GM23338 (cell line): ENCODE results near the gene PIGZ. TPM values are rescaled to one million over a fixed set of nuclear protein-coding genes. Genes with fewer than 3 reads are reported as not detected.

Experiments used
- ATAC-seq: fragments of 200-7000 bp; cut with Tn5 transposase; 3 replicates; pipeline ENCODE4 v1.9.1; 2020
- DNase-seq: peaks from one replicate; pipeline ENCODE4 v3.0.0-alpha.2; 2015; ENCODE audit warnings: low spot score
- H2AFZ ChIP-seq: fragments of 200-600 bp; sonication (generic); 2 replicates; pipeline ENCODE4 v1.8.0; 2016; ENCODE audit warnings: antibody characterized with exemption, mild to moderate bottlenecking, moderate library complexity
- H3F3A ChIP-seq: fragments of 200-600 bp; sonication (generic); replicated peaks from 2 replicates; pipeline ENCODE4 v1.8.0; 2017; ENCODE audit warnings: antibody characterized with exemption, mixed run types, low read depth
- H3K27ac ChIP-seq: fragments of 200-600 bp; sonication (generic); 2 replicates; pipeline ENCODE4 v1.6.1; 2016; ENCODE audit warnings: low read depth
- H3K27me3 ChIP-seq: fragments of 200-600 bp; sonication (generic); 2 replicates; pipeline ENCODE4 v1.8.0; 2016; ENCODE audit warnings: mild to moderate bottlenecking, mixed run types, moderate library complexity; ENCODE audit not compliant: insufficient read depth
- H3K36me3 ChIP-seq: fragments of 200-600 bp; sonication (generic); 2 replicates; pipeline ENCODE4 v1.8.0; 2016; ENCODE audit warnings: mild to moderate bottlenecking; ENCODE audit not compliant: insufficient read depth
- H3K4me1 ChIP-seq: fragments of 200-600 bp; sonication (generic); 2 replicates; pipeline ENCODE4 v1.8.0; 2016; ENCODE audit warnings: mild to moderate bottlenecking, moderate library complexity; ENCODE audit not compliant: insufficient read depth
- H3K4me2 ChIP-seq: fragments of 200-600 bp; sonication (generic); 2 replicates; pipeline ENCODE4 v1.7.1; 2017; ENCODE audit warnings: mixed run types
- H3K4me3 ChIP-seq: fragments of 200-600 bp; sonication (generic); 2 replicates; pipeline ENCODE4 v1.6.1; 2016; ENCODE audit warnings: mixed run types
- H3K79me2 ChIP-seq: fragments of 200-600 bp; sonication (generic); replicated peaks from 2 replicates; pipeline ENCODE4 v1.8.0; 2017; ENCODE audit warnings: mild to moderate bottlenecking; ENCODE audit not compliant: insufficient read depth
- H3K9me2 ChIP-seq: fragments of 200-600 bp; sonication (generic); 2 replicates; pipeline ENCODE4 v1.8.0; 2017; ENCODE audit not compliant: insufficient read depth
- H4K20me1 ChIP-seq: fragments of 200-600 bp; sonication (generic); replicated peaks from 2 replicates; pipeline ENCODE4 v1.8.0; 2017; ENCODE audit warnings: mild to moderate bottlenecking; ENCODE audit not compliant: insufficient read depth
- H3K27ac Mint-ChIP-seq: 2 replicates; pipeline ENCODE4 v1.8.0; 2020; ENCODE audit warnings: inconsistent platforms, mild to moderate bottlenecking, moderate library complexity, mixed read lengths
- H3K27me3 Mint-ChIP-seq: 3 replicates; pipeline ENCODE4 v1.8.0; 2022; ENCODE audit warnings: low read depth, mild to moderate bottlenecking, moderate library complexity, mixed read lengths, inconsistent platforms; ENCODE audit not compliant: insufficient read depth, poor library complexity
- H3K36me3 Mint-ChIP-seq: 3 replicates; pipeline ENCODE4 v1.8.0; 2021; ENCODE audit warnings: low read depth, mild to moderate bottlenecking, inconsistent platforms, moderate library complexity, mixed read lengths
- H3K4me1 Mint-ChIP-seq: 3 replicates; pipeline ENCODE4 v1.8.0; 2020; ENCODE audit warnings: mild to moderate bottlenecking, inconsistent platforms, mixed read lengths
- H3K4me3 Mint-ChIP-seq: 3 replicates; pipeline ENCODE4 v1.8.0; 2021; ENCODE audit warnings: moderate library complexity, mild to moderate bottlenecking, inconsistent platforms, mixed read lengths
- H3K9me3 Mint-ChIP-seq: 3 replicates; pipeline ENCODE4 v1.8.0; 2020; ENCODE audit warnings: moderate library complexity, mild to moderate bottlenecking, inconsistent platforms, mixed read lengths
- CREB1 ChIP-seq: fragments of 250-450 bp; sonication (Bioruptor Pico); IDR thresholded peaks from 2 replicates; pipeline ENCODE4 v1.5.0; 2020; ENCODE audit warnings: low read depth, mild to moderate bottlenecking, moderate library complexity
- CTCF ChIP-seq, 2 experiments: fragments of 200-600 bp in 1 of 2; sonication (generic) in 1 of 2; conservative IDR thresholded peaks; 2 replicates each; pipeline versions ENCODE4 v1.5.1 to v1.6.1; 2016 to 2017; ENCODE audit warnings: antibody characterized with exemption in 2 of 2, low read depth in 2 of 2, mild to moderate bottlenecking in 2 of 2, moderate library complexity in 1 of 2
- ETS1 ChIP-seq: IDR thresholded peaks from 2 replicates; pipeline ENCODE4 v1.6.1; 2016; ENCODE audit warnings: antibody characterized with exemption
- EZH2 ChIP-seq: fragments of 200-600 bp; sonication (generic); IDR thresholded peaks from one replicate; pipeline ENCODE4 v1.8.0; 2017; ENCODE audit warnings: antibody characterized with exemption, mild to moderate bottlenecking, low read depth; ENCODE audit not compliant: unreplicated experiment
- EZH2phosphoT487 ChIP-seq: fragments of 200-600 bp; sonication (generic); IDR thresholded peaks from one replicate; pipeline ENCODE4 v1.8.1; 2018; ENCODE audit warnings: antibody characterized with exemption; ENCODE audit not compliant: unreplicated experiment
- JUNB ChIP-seq: IDR thresholded peaks from one replicate; pipeline ENCODE4 v1.6.1; 2016; ENCODE audit warnings: antibody characterized with exemption; ENCODE audit not compliant: unreplicated experiment
- NANOG ChIP-seq: IDR thresholded peaks from 2 replicates; pipeline ENCODE4 v1.6.1; 2016; ENCODE audit warnings: antibody characterized with exemption, borderline replicate concordance
- POLR2AphosphoS5 ChIP-seq: IDR thresholded peaks from 2 replicates; pipeline ENCODE4 v1.6.1; 2016; ENCODE audit warnings: antibody characterized with exemption, low read depth
- REST ChIP-seq: IDR thresholded peaks from one replicate; pipeline ENCODE4 v1.6.1; 2018; ENCODE audit warnings: antibody characterized with exemption; ENCODE audit not compliant: unreplicated experiment
- STAT1 ChIP-seq: IDR thresholded peaks from one replicate; pipeline ENCODE4 v1.6.1; 2016; ENCODE audit warnings: antibody characterized with exemption; ENCODE audit not compliant: unreplicated experiment
- ZNF114 ChIP-seq: fragments of 250-450 bp; sonication (Bioruptor Pico); IDR thresholded peaks from 2 replicates; pipeline ENCODE4 v1.5.0; 2020; ENCODE audit warnings: mild to moderate bottlenecking, moderate library complexity
- ZNF331 ChIP-seq: fragments of 250-450 bp; sonication (Bioruptor Pico); IDR thresholded peaks from 2 replicates; pipeline ENCODE4 v1.5.0; 2020; ENCODE audit warnings: low read depth, mild to moderate bottlenecking, moderate library complexity
- ZNF462 ChIP-seq: fragments of 250-450 bp; sonication (Bioruptor Pico); IDR thresholded peaks from 2 replicates; pipeline ENCODE4 v1.5.0; 2020; ENCODE audit warnings: mild to moderate bottlenecking, moderate library complexity
- polyA plus RNA-seq: library from polyadenylated mRNA; unstranded; fragments of >200 nt; fragmentation: Nextera tagmentation; extraction: Ambion mirVana; gene quantifications from 2 replicates; pipeline ENCODE4 v1.2.1, GENCODE V29; 2016
- total RNA-seq: library from RNA; depleted of rRNA; stranded (reverse); fragments of >200 nt; shearing (Covaris generic); gene quantifications from 2 replicates; pipeline ENCODE4 v1.2.3, GENCODE V29; 2014

PIGZ gene
- total and polyA plus RNA-seq, 2 experiments from 2014 or later = 0.16 TPM; not detected in 1

GRCh38 chr3:196998966-196999760, 30.5 kb upstream of the PIGZ start:
- Mint-ChIP-seq H3K4me1 (peaks cover 5% of the 10 kb centered on the region), H3K27ac (no peak overlapping the region), H3K9me3 (no peaks in the 10 kb centered on the region), H3K36me3 (no peaks in the 10 kb centered on the region; the same call in 2 of the 3 replicates), H3K27me3 (peaks cover 9% of the 10 kb centered on the region), H3K4me3 (no peak overlapping the region)
- Histone ChIP-seq H3K4me2 (no peak overlapping the region), H3K4me3 (no peak overlapping the region), H3K9me2 (no peaks in the 10 kb centered on the region), H3K27me3 (peaks cover 17% of the 10 kb centered on the region), H4K20me1 (no peaks in the 10 kb centered on the region), H2AFZ (no peak overlapping the region), H3K79me2 (no peaks in the 10 kb centered on the region), H3K4me1 (no peaks in the 10 kb centered on the region; the same call in 1 of the 2 replicates), H3K27ac (no peak overlapping the region), H3K36me3 (no peaks in the 10 kb centered on the region), H3F3A (peaks cover 10% of the 10 kb centered on the region; the same call in 1 of the 2 replicates)
- DNase-seq = no peak
- ATAC-seq = no peak
- TF ChIP-seq ZNF462 (CRISPR knock-in tag) (no peak), ETS1 (no peak), ZNF331 (no peak), REST (no peak), JUNB (no peak), POLR2AphosphoS5 (no peak), EZH2 (no peak), CTCF (conservative IDR thresholded peaks at IDR 0.05; ENCODE audit: low read depth in 2 of 2) (no peak), NANOG (no peak), CREB1 (CRISPR knock-in tag) (no peak), ZNF114 (CRISPR knock-in tag) (no peak), STAT1 (no peak), EZH2phosphoT487 (no peak)
